GM18951 (cell line): Measurements from ENCODE around the gene TRAPPC2L.

ENCODE experiments used
- POLR2A ChIP-seq: IDR thresholded peaks from 4 replicates; pipeline ENCODE4 v1.6.1; 2011; ENCODE audit warnings: mild to moderate bottlenecking; ENCODE audit not compliant: insufficient read length, insufficient read depth; ENCODE audit errors: extremely low read depth
- in situ Hi-C: fragments of 300-500 bp; cut with MboI; formaldehyde crosslinking; loops from one replicate; pipeline ENCODE4 v1.12.0; 2022; ENCODE audit warnings: low sequenced_read_pairs, mixed read lengths, inconsistent platforms; ENCODE audit not compliant: unreplicated experiment

The TRAPPC2L gene

GRCh38 chr16:88872650-88873331, 15.9 kb downstream of the TRAPPC2L start:
- in situ Hi-C loops, result no loop called here
- no peak for TF ChIP-seq POLR2A

- no peak for TF ChIP-seq POLR2A
- in situ Hi-C loops, result no loop called here
Observed at GRCh38 chr16:88874938-88875599, 18.1 kb downstream of the TRAPPC2L start.

GRCh38 chr16:88875703-88876234, 18.8 kb downstream of the TRAPPC2L start:
- in situ Hi-C loops, result no loop called here

GRCh38 chr16:88876942-88877526, 20.1 kb downstream of the TRAPPC2L start:
- no peak for TF ChIP-seq POLR2A
- in situ Hi-C loops, result no loop called here

More at GRCh38 chr16:88875703-88876234, 18.8 kb downstream of the TRAPPC2L start:
- no peak for TF ChIP-seq POLR2A

GRCh38 chr16:88877564-88878289, 20.8 kb downstream of the TRAPPC2L start:
- TF ChIP-seq POLR2A, result no peak
- in situ Hi-C loops, result no loop called here

- no peak for TF ChIP-seq POLR2A
- in situ Hi-C loops, result no loop called here
Observed at GRCh38 chr16:88878356-88878755, 21.4 kb downstream of the TRAPPC2L start.

GRCh38 chr16:88878967-88879787, 22.2 kb downstream of the TRAPPC2L start:
- TF ChIP-seq POLR2A, result no peak
- in situ Hi-C loops, result no loop called here

GRCh38 chr16:88879788-88880055, 22.8 kb downstream of the TRAPPC2L start:
- TF ChIP-seq POLR2A, result no peak
- in situ Hi-C loops, result no loop called here

GRCh38 chr16:88880226-88881006, 23.5 kb downstream of the TRAPPC2L start:
- in situ Hi-C loops, result no loop called here
- TF ChIP-seq POLR2A, result no peak

- in situ Hi-C loops, result no loop called here
Observed at GRCh38 chr16:88881007-88881615, 24.2 kb downstream of the TRAPPC2L start.

GRCh38 chr16:88881675-88882357, 24.9 kb downstream of the TRAPPC2L start:
- in situ Hi-C loops, result no loop called here
- TF ChIP-seq POLR2A, result no peak

More at GRCh38 chr16:88881007-88881615, 24.2 kb downstream of the TRAPPC2L start:
- no peak for TF ChIP-seq POLR2A

GRCh38 chr16:88882358-88883030, 25.6 kb downstream of the TRAPPC2L start:
- in situ Hi-C loops, result no loop called here
- no peak for TF ChIP-seq POLR2A
